GM12873 (cell line): ENCODE measurements around the gene WWOX.

ENCODE experiments used
- CTCF ChIP-seq: IDR thresholded peaks from 2 replicates; pipeline ENCODE4 v1.5.1; 2012; ENCODE audit warnings: low read depth, mild to moderate bottlenecking, moderate library complexity, low read length, control low read depth; ENCODE audit not compliant: insufficient read depth; ENCODE audit errors: missing control alignments

Gene WWOX

GRCh38 chr16:78510496-78510895 lies 411.0 kb downstream of the WWOX start:
- no peak for TF ChIP-seq CTCF

GRCh38 chr16:78513838-78514237 lies 414.4 kb downstream of the WWOX start:
- no peak for TF ChIP-seq CTCF

GRCh38 chr16:78515421-78515820 lies 416.0 kb downstream of the WWOX start:
- no peak for TF ChIP-seq CTCF

- TF ChIP-seq CTCF: no peak
Observed at GRCh38 chr16:78516006-78516736, 416.7 kb downstream of the WWOX start.

GRCh38 chr16:78519896-78520295 lies 420.4 kb downstream of the WWOX start:
- no peak for TF ChIP-seq CTCF

GRCh38 chr16:78520470-78520869 lies 421.0 kb downstream of the WWOX start:
- no peak for TF ChIP-seq CTCF

- no peak for TF ChIP-seq CTCF
Observed at GRCh38 chr16:78522327-78522726, 422.9 kb downstream of the WWOX start.
